Parathyroid adenoma (tissue), 2 donors: ENCODE measurements around the gene SERPINF2.

Experiments
- H2AFZ ChIP-seq: fragments of 300-600 bp; sonication (generic); one replicate; pipeline ENCODE4 v1.7.0; 2017; ENCODE audit warnings: antibody characterized with exemption, mild to moderate bottlenecking
- H3K27ac ChIP-seq: fragments of 300-600 bp; sonication (generic); one replicate; pipeline ENCODE4 v1.7.0; 2017
- H3K27me3 ChIP-seq: fragments of 300-600 bp; sonication (generic); one replicate; pipeline ENCODE4 v1.7.0; 2017; ENCODE audit warnings: low read length; ENCODE audit not compliant: control insufficient read depth, insufficient read depth
- H3K36me3 ChIP-seq: fragments of 300-600 bp; sonication (generic); one replicate; pipeline ENCODE4 v1.7.0; 2017; ENCODE audit warnings: low read length; ENCODE audit not compliant: control insufficient read depth, insufficient read depth
- H3K4me1 ChIP-seq: fragments of 300-600 bp; sonication (generic); one replicate; pipeline ENCODE4 v1.7.0; 2017; ENCODE audit warnings: control low read depth
- H3K4me2 ChIP-seq: fragments of 300-600 bp; sonication (generic); one replicate; pipeline ENCODE4 v1.7.0; 2017; ENCODE audit warnings: low read length
- H3K4me3 ChIP-seq: fragments of 300-600 bp; sonication (generic); one replicate; pipeline ENCODE4 v1.7.0; 2017; ENCODE audit warnings: low read depth, low read length
- H3K79me2 ChIP-seq: fragments of 300-600 bp; sonication (generic); one replicate; pipeline ENCODE4 v1.7.0; 2017; ENCODE audit warnings: control low read depth
- H3K9ac ChIP-seq: fragments of 300-600 bp; sonication (generic); one replicate; pipeline ENCODE4 v1.7.0; 2017; ENCODE audit warnings: mild to moderate bottlenecking
- H3K9me3 ChIP-seq: fragments of 300-600 bp; sonication (generic); one replicate; pipeline ENCODE4 v1.7.0; 2017; ENCODE audit warnings: low read length; ENCODE audit not compliant: control insufficient read depth
- CTCF ChIP-seq: fragments of 300-600 bp; sonication (generic); IDR thresholded peaks from one replicate; pipeline ENCODE4 v1.7.0; 2017; ENCODE audit warnings: antibody characterized with exemption, mild to moderate bottlenecking
- donor health status: primary hyperparathyroidism.

The SERPINF2 gene

GRCh38 chr17:1746975-1747543 is 4.4 kb downstream of the SERPINF2 start:
- no peak for TF ChIP-seq CTCF
- H3K27ac ChIP-seq, result peak overlapping the region; percentile 53

DNA sequence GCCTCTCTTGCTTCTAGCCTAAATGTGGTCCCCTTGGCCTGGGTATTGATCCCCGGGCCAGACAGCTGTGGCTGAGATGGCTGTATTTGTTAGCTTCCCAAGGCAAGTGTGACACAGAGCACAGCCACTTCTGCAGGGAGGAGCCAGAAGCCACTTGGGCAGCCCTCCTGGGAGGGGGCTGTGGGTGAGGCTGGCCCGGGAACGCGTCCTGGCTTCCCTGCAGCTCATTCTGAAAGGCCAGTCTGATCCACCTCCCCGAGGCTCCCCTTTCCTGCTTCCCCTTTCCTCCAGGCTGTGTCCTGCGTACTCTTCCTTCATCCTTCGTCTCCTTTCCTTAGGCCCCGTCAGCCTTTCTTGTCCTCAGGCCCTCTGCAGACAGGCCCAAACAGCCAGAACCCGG is 8.0 kb downstream of the SERPINF2 start:
- no peaks in the 10 kb centered on the region for H3K36me3 ChIP-seq
- TF ChIP-seq CTCF, result no peak
- no peaks in the 10 kb centered on the region for H3K27me3 ChIP-seq
- no peak overlapping the region for H2AFZ ChIP-seq
- H3K4me3 ChIP-seq, result no peak overlapping the region
- no peak overlapping the region for H3K9ac ChIP-seq
- no peaks in the 10 kb centered on the region for H3K4me1 ChIP-seq
- no peaks in the 10 kb centered on the region for H3K9me3 ChIP-seq
- H3K4me2 ChIP-seq, result no peak overlapping the region
- H3K79me2 ChIP-seq, result no peaks in the 10 kb centered on the region
- H3K27ac ChIP-seq, result no peak overlapping the region

More at GRCh38 chr17:1746975-1747543, 4.4 kb downstream of the SERPINF2 start:
- H3K9me3 ChIP-seq, result no peaks in the 10 kb centered on the region
- no peak overlapping the region for H3K4me2 ChIP-seq
- no peak overlapping the region for H3K4me3 ChIP-seq
- no peak overlapping the region for H3K9ac ChIP-seq
- H3K27me3 ChIP-seq, result no peaks in the 10 kb centered on the region
- no peaks in the 10 kb centered on the region for H3K4me1 ChIP-seq
- no peaks in the 10 kb centered on the region for H3K36me3 ChIP-seq
- no peak overlapping the region for H2AFZ ChIP-seq
- no peaks in the 10 kb centered on the region for H3K79me2 ChIP-seq

GRCh38 chr17:1752425-1753262 is 10.0 kb downstream of the SERPINF2 start:
- no peak overlapping the region for H3K27ac ChIP-seq
- H3K27me3 ChIP-seq, result no peaks in the 10 kb centered on the region
- no peak overlapping the region for H3K4me2 ChIP-seq
- H3K9me3 ChIP-seq, result no peaks in the 10 kb centered on the region
- no peak overlapping the region for H3K4me3 ChIP-seq
- TF ChIP-seq CTCF, result no peak
- no peaks in the 10 kb centered on the region for H3K36me3 ChIP-seq
- no peaks in the 10 kb centered on the region for H3K79me2 ChIP-seq
- no peak overlapping the region for H3K9ac ChIP-seq
- H2AFZ ChIP-seq, result no peak overlapping the region
- H3K4me1 ChIP-seq, result no peaks in the 10 kb centered on the region

DNA sequence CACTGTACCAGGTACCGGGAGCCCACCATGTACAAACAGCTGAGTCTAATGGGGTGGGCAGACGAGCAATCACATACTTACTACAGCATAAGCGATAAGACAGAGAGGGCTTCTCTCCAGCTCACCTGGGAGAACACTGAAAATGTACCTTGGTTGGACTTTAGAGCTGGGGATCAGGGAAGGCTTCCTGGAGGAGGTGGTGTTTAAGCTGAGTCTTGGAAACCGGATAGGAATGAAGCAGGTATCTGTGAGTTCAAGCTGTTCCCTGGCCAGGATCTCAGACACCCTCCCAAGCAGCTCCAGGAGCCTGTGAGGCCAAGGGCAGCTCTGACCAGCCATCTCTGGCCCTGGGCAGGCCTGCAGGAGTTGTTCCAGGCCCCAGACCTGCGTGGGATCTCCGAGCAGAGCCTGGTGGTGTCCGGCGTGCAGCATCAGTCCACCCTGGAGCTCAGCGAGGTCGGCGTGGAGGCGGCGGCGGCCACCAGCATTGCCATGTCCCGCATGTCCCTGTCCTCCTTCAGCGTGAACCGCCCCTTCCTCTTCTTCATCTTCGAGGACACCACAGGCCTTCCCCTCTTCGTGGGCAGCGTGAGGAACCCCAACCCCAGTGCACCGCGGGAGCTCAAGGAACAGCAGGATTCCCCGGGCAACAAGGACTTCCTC is 11.2 kb downstream of the SERPINF2 start:
- TF ChIP-seq CTCF, result no peak
- Histone ChIP-seq H3K79me2 (no peaks in the 10 kb centered on the region), H3K36me3 (no peaks in the 10 kb centered on the region), H3K9ac (no peak overlapping the region), H3K4me2 (no peak overlapping the region), H3K9me3 (no peaks in the 10 kb centered on the region), H3K4me3 (no peak overlapping the region), H2AFZ (no peak overlapping the region), H3K27ac (no peak overlapping the region), H3K27me3 (no peaks in the 10 kb centered on the region), H3K4me1 (no peaks in the 10 kb centered on the region)
